Mammary epithelial cell (primary cell): ENCODE measurements around the gene SLC19A1.

Experiments
- EZH2 ChIP-seq: IDR thresholded peaks from 2 replicates; pipeline ENCODE4 v1.6.1; 2012; ENCODE audit warnings: low read length, inconsistent platforms, borderline replicate concordance
- TF ChIP-seq, protein P1 (sequence below), 2 donors: IDR thresholded peaks in 1 of 2; conservative IDR thresholded peaks in 1 of 2; 2 replicates each; pipeline ENCODE4 v1.5.1; 2011 to 2012; ENCODE audit warnings: inconsistent platforms in 2 of 2, low read length in 2 of 2, mild to moderate bottlenecking in 2 of 2, control low read depth in 1 of 2, low read depth in 1 of 2; ENCODE audit not compliant: insufficient read depth in 1 of 2; ENCODE audit errors: extremely low read depth in 1 of 2

GRCh38 chr21:45543710-45544448 is 1.6 kb upstream of the SLC19A1 start:
- TF ChIP-seq, protein P1, sequence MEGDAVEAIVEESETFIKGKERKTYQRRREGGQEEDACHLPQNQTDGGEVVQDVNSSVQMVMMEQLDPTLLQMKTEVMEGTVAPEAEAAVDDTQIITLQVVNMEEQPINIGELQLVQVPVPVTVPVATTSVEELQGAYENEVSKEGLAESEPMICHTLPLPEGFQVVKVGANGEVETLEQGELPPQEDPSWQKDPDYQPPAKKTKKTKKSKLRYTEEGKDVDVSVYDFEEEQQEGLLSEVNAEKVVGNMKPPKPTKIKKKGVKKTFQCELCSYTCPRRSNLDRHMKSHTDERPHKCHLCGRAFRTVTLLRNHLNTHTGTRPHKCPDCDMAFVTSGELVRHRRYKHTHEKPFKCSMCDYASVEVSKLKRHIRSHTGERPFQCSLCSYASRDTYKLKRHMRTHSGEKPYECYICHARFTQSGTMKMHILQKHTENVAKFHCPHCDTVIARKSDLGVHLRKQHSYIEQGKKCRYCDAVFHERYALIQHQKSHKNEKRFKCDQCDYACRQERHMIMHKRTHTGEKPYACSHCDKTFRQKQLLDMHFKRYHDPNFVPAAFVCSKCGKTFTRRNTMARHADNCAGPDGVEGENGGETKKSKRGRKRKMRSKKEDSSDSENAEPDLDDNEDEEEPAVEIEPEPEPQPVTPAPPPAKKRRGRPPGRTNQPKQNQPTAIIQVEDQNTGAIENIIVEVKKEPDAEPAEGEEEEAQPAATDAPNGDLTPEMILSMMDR (conservative IDR thresholded peaks at IDR 0.05 in 1 of 2, IDR thresholded peaks at IDR 0.05 in 1 of 2; ENCODE audit: extremely low read depth in 1 of 2, insufficient read depth in 1 of 2, low read depth in 1 of 2, low read length in 2 of 2), result no peak
- no peak for TF ChIP-seq EZH2
